ENCODE data around the gene TPSAB1.
"Not testable (repeated sequence)": the region's sequence is repeated elsewhere in the genome, so short reads cannot be mapped to it uniquely, and the experiment has no call there.

Gene TPSAB1

DNA sequence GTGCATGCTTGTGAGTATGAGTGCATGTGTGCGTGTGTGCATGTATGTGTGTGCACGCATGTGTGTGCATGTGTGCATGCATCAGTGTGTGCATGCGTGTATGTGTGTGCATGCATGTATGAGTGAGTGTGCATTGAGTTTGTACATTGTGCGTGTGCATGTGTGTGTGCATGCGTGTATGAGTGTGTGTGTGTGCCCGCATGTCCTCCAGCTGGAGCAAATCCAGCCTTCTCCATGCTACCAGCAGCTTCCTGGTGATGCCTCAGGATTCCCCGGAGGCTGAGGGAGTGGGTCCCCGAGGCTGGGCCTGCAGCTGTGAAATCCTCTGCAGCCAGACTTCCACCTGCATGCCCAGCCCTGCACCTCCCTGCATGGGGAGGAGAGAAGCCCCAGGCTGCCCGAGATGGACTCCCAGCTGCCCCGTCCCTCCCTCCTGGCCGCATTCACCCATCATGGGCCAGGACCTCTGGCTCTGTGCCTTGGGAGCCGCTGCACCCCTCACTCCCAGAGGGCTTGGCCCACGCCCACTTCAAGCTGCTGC lies 24.7 kb downstream of the TPSAB1 start:
- DNase-seq (ENCODE audit: low read depth in 3 of 3), result no peak

DNA sequence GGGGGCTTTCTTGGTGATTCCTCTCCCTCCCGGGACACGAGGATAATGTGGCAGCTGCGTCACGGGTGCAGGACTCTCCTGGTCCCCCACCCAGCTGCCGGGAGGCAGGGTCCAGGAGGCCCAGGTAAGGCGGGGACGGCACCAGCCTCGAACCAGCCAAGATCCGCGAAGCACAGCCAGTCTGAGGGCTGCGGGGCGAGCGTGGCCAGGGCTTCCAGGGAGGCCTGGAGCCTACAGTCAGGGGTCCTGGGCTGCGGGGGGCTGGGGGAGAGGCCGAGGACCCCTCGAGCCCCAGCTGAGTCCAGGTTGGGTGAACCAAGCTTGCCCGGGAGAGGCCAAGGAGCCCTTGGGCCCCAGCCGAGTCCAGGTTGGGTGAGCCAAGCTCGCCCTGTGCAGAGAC lies 25.3 kb downstream of the TPSAB1 start:
- DNase-seq (ENCODE audit: low read depth in 3 of 3), result no peak

DNA sequence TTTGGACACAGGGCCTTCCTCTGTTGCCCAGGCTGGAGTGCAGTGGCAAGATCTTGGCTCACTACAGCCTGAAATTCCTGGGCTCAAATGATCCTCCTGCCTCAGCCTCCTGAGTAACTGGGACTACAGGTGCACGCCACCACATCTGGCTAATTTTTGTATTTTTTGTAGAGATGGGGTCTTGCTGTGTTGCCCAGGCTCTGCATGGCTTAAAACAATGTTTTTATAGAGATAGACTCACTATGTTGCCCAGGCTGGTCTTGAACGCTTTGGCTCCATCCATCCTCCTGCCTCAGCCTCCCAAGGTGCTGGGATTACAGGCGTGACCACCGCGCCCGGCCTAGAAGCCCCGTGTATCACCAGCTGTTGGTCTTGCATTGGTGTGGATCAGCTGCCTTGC lies 28.9 kb downstream of the TPSAB1 start:
- DNase-seq (ENCODE audit: low read depth in 3 of 3), result not testable (repeated sequence)

DNA sequence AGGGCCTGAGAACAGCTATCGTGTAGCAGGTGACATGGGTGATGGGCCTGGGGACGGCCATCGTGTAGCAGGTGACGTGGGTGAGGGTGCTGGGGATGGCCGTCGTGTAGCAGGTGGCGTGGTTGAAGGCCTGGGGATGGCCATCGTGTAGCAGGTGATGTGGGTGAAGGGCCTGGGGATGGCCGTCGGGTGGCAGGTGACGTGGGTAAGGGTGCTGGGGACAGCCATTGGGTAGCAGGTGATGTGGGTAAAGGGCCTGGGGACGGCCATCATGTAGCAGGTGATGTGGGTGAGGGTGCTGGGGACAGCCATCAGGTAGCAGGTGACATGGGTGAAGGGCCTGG lies 30.8 kb downstream of the TPSAB1 start:
- DNase-seq (ENCODE audit: low read depth in 3 of 3), result no peak

DNA sequence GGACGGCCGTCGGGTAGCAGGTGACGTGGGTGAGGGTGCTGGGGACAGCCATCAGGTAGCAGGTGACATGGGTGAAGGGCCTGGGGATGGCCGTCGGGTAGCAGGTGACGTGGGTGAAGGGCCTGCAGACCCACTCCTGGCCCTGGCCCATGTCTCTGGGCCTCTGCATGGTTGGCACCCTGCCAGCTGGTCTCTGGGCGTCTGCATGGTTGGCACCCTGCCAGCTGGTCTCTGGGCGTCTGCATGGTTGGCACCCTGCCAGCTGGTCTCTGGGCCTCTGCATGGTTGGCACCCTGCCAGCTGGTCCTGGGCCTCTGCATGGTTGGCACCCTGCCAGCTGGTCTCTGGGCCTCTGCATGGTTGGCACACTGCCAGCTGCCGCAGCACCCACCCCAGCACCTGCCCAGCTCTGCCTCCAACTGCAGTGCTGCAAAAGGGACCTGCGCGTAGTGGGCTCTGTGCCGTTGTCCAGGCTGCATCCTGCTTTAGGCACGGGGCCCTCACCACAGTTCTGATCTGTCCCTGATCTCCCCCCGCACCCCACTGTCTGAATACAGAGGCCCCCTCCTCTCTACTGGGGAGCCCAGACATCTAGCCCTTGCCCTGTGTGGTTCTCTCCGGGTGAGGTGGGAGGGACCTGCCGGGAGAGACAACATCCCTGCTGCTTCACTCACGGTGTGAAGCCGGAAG lies 31.4 kb downstream of the TPSAB1 start:
- DNase-seq (ENCODE audit: low read depth in 3 of 3), result not testable (repeated sequence)

DNA sequence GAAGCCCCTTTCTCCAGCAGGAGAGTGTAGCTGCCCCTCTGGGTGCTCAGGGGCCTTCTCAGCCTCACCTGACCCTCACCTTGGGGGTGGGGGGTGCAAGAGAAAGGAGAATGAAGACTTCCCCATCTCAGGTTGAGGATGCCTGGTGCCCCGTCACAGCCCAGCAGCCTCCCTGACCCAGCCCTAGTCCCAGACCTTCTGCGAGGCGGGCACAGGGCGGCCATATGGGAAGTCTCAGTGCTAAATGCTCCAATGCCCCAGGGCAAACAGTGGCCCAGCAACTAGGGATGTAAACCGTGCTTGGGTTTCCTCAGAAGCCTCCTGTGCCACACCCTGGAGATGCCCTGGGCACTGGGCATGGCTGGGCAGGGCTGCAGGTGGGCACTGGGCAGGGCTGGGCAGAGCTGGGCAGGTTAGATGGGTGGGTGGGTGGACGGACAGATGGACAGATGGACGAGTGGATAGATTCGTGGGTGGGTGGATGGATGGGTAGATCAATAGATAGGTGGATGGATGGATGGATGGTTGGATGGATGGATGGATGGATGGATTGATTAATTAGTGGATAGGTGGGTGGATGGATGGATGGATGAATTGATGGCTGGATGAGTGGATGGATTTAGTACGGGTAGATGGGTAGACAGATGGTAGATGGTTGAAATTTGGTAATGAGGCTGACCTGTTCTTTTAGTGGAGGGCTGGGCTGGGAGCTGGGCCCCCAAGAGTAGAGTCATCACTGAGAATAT lies 32.1 kb downstream of the TPSAB1 start:
- no peak for DNase-seq (ENCODE audit: low read depth in 3 of 3)

DNA sequence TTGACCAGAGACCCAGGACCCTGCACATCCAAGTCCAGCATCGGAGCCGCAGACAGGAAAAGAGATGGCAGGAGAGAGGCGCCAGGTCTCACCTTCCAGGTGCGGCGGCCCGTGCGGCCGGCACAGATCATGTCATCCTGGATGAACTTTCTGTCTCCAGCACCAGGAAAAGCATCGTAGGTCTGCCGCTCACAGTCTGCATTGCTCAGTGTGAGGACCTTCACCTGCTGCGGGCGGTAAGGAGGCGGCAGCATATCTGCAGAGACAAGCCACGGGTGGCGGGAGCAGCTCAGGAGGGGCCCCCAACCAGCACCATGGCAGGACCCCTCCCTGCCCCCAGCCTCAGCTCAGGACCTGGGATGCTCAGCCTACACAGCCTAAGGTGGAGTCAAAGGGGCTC lies 33.3 kb downstream of the TPSAB1 start:
- DNase-seq (ENCODE audit: low read depth in 3 of 3), result no peak

DNA sequence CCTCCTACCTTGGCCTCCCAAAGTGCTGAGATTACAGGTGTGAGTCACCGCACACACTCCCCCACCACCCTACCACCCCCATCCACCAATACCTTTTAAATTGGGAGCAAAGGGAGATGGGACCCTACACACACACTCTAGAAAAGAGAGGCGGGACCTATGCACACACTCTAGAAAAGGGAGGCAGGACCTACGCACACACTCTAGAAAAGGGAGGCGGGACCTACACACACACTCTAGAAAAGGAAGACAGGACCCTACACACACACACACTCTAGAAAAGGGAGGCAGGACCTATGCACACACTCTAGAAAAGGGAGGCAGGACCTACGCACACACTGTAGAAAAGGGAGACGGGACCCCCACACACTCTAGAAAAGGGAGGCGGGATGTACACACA lies 34.3 kb downstream of the TPSAB1 start:
- no peak for DNase-seq (ENCODE audit: low read depth in 3 of 3)

DNA sequence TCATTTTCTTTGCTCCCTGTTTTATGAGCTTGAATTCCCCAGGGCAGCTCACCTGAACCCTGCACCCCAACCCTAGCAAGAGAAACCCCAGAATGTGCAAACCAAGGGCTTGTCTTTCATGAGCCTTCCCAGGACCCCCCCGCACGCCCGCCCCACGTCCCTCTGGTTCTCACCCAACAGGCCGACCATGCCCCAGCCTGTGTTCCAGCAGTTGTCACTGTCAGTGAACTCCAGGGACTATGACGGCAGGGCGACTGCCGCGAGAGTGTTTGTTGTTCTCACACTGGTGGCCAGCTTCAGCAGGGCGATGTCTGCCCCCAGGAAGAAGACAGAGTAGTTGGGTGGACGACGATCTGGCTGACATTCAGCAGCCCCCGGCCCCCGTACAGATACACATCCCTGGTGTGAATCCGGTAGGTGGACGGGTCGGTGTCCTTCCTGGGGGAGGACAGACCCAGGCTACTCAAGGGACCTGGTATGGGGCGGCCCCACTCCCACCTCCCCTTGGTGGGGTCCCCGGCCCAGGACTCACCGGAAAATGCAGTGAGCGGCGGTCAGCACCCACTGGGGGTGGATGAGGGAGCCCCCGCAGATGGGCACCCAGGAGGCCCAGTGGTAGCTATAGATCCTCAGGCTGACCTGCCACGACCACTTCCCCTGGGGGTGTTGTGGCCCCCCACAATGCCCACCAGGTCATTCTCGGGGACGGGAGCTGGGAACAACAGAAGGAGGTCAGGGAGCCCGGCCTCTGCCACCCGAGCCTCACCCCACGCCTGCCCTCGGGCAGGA lies 35.5 kb downstream of the TPSAB1 start:
- no peak for DNase-seq (ENCODE audit: low read depth in 3 of 3)

DNA sequence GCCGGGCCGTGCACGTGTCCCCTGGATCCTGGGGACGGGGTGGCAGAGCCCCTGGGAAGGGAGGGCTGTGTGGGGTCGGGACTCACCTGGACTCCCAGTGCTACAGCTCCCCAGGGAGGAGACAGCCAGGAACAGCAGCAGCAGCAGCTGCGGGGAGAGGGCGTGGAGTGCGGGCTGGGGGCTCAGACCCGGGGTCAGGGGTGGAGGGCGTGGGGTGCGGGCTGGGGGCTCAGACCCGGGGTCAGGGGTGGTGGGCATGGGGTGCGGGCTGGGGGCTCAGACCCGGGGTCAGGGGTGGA lies 36.0 kb downstream of the TPSAB1 start:
- DNase-seq (ENCODE audit: low read depth in 3 of 3), result no peak

DNA sequence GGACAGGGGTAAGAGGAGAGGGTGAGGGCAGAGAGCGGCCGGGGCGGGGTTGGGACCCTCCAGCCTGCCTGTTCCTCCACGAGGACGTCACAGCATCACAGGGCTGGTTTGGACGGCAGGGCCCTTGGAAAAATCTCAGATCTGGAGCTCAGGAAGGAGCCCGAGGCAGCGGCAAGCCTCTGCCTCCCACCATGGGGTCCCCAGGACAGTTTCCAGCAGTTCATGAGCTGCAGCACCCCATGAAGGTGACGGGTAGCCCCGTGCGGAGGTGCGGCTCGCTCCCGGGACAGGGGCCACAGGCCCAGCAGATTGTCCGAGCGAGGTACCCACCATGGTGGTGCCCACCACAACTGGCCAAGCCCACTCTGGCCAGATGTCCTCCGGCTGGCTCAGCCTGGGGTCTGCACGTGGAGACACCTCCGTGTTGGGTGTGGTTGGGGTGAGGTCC lies 36.7 kb downstream of the TPSAB1 start:
- no peak for DNase-seq (ENCODE audit: low read depth in 3 of 3)

DNA sequence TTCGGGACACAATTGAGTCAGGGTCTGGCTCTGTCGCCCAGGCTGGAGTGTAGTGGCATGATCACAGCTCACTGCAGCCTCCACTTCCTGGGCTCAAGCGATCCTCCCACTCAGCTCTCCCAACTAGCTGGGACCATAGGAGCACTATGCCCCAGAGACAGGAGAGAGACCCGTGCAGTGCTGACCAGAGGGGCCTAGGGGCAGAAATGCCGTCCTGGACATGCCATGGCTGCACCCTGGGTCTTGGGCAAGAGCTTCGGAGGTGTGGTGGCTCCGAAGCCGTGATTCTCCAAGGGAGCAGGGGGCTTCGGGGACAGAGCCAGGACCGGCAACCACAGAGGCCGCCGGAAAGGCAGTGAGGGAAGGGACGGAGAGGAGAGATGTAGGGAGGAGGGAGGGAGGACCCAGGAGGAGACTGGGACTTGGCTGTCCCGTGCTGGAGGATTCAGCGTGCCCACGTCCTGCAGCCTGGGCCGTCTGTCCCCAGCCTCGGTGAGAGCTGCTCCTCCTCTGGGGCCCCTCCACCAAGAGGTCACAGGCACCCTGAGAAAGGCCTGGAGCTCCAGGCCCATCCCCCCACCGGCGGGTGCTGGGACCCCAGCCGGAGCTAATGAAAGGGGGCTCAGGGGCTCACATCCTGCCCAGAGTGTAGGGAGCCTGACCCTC lies 37.2 kb downstream of the TPSAB1 start:
- DNase-seq (ENCODE audit: low read depth in 3 of 3), result no peak

DNA sequence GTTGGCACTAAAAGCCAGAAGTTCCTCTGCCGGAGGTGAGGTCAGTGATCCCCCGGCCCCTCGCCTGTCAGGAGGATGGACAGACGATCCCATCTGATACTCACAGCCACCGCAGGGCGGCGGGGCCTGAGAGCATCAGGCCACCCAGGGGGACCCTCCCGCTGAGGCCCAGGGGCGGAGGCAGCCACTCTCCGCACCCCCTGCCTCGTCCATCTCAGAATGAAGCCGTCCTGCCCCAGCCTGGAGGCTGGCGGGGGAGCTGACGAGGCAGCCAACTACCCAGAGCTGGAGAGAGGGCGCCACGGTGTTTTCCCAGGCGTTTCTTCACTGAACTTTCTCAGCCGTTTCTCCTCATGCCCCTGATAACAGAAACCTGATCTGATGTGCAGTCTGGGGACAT lies 38.0 kb downstream of the TPSAB1 start:
- no peak for DNase-seq (ENCODE audit: low read depth in 3 of 3)

DNA sequence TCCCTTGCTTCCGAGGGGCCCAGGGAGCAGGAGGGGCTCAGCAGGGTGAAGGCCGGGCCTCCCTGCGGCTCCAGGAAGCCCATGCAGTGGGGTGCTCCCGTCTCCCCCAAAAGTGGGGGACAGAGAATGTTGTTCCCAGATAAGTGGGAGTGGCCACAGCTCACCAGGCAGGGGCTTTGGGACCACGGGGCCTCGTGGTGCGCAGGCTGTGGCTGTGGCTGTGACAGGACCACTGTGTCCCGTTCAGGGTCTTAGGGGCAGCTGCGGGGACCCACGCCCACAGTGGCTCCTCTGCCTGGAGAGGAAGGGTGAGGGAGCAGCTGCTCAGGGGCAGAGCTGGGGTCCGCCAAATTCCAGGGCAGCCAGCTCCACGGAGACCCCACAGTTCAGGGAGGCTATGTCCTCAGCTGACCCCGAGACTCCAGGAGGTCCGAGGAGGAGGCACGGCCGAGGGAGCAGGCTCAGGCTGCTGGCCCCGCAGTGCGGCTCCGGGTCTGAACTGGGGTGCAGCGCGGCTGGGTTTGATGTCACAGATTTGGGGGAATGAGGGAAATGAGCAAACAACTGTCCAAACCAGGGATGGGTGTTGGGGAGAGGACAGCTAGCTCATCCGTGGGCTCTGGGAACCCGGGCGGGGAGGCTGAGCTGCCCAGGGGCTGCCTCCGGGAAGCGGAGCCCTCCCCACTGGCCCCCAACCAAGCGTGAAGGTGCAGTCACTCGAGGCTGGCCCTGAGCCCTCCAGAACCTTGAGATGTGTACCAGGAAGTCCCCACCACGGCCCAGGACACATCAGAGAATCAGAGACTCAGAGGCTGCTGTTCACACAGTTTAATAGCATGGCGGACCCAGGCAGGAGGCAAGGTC lies 38.8 kb downstream of the TPSAB1 start:
- DNase-seq (ENCODE audit: low read depth in 3 of 3), result no peak

DNA sequence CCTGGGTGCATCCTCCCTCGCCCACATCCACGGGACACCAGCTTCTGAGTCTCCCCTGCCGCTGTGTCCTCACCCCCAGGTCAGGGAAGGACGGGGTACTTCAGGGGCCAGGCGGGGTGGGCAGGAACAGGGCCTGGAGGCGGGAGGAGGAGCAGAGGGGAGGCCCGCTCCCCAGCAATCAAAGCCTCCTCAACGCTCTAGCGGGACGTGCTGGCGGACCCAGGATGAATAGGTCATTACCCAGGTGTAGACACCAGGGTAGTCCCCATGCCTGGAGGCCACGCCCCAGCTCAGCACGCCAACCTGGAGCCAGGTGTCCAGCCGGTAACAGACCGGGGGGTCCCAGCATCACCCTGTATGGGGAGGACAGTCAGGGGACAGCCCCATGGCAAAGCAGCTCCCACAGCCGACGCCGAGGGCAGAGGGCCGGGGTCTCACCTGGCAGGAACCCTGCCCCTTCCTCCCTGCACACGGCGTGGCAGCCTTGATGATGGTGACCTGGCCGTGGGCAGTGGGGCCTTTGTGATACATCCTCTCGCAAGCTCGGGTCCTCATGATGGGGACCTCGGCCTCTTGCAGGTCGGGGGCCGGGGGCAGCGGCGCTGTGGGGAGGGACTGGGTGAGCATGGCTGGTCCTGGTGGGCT lies 39.6 kb downstream of the TPSAB1 start:
- DNase-seq (ENCODE audit: low read depth in 3 of 3), result no peak

DNA sequence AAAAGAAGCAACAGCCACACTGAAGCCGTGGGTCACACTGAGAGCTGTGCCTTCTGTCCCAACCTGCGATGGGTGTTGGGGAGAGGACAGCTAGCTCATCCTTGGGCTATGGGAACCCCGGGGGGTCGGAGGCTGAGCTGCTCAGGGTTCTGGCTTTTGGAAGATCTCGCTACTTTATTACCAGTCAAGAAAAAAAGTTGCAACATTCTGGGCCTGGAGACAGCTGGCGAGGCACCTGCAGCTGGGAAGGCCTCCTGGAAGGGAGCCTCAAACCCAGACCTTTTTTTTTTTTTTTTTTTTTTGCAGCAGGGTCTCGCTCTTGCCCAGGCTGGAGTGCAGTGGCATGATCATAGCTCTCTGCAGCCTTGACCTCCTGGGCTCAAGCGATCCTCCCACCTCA lies 40.3 kb downstream of the TPSAB1 start:
- DNase-seq (ENCODE audit: low read depth in 3 of 3), result no peak

DNA sequence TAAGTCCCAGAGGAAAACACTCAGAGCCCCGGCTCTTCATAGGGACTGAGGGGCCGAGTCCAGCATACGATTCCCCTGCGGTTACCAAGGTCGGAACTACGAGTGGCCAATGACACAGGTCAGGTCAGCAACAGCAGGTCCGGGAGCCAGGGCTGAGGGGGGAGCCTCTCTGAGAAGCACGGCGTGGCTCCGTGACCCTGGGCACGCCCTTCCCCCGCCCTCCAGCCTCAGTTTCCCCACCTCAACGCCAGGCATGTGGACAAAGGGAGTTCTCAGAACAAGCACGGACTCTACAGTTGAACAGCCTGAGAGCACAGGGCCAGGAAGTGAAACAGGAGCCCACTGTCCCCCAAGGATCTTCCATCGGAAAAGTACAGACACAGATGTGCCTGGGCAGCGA lies 41.0 kb downstream of the TPSAB1 start:
- no peak for DNase-seq (ENCODE audit: low read depth in 3 of 3)

DNA sequence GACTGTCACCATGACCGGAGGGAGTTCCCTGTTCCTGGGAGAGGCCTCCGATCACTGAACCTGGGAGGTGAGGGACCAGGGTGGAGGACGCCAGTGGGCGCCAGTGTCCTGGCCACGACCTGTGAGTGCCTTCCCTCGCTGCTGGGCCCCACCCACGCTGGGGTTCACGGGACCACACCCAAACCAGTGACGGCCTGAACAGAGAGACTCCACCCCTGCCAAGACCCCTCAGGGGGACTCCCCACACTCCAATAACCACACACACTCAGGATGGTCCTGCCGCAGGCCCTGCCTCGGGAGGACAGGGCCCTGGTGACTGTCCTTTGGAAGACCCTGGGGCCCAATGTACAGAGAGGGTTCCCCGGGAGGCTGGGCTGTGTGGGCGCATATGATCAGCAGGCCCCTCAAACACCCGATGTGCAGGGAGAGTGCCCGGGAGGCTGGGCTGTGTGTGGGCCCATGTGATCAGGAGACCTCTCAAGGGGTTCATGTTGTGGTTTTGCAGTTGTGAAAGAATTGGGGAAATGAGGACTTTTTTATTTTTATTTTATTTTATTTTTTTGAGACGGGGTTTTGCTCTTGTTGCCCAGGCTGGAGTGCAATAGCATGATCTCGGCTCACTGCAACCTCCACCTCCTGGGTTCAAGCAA lies 41.9 kb downstream of the TPSAB1 start:
- DNase-seq (ENCODE audit: low read depth in 3 of 3), result no peak

DNA sequence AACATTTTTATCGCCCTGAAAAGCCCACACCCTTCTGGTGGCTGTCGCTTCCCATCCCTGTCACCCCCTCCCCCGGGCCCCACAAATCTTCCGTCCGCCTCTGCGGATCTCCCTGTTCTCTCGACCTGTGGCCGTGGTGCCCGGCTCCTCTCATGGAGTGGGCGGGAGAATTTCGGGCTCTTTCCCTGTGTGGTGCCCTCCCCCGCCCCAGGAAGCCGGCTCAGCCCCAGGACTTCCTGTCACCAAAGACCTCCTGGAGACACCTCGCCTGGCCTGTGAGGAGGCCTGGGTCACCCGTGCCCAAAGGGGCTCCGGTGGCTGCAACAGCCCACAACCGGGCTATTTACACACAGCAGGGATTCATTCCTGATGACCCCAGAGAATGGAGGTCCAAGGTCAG lies 42.8 kb downstream of the TPSAB1 start:
- DNase-seq (ENCODE audit: low read depth in 3 of 3), result no peak

DNA sequence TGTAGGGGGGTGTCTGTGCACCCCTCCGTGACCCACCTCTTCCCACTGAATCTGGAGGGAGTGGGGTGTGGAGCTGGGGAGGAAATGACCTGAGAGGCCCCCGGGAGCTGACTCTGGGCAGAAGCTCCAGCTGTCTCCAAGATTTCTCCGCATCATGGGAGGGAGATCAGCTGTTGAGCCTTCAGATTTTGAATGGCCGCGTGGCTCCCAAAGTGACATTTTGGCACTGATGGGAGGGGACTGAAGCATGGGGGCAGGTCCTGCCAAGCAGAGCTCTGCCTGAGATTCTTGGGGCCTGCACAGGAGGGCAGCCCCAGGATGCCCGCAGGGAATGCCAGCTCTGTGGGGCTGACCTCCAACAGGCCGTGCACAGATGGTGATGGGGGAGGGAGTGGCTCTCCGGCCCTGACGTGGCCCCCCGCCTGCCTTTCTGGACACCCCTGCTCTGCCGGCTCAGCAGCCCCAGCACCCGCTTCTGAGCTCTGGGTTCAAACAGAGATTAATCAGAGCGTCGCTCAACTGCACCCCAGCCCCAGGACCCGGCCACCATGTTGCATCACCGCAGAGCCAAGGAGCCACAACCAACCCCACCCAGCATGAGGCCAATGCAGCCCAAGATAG lies 43.6 kb downstream of the TPSAB1 start:
- no peak for DNase-seq (ENCODE audit: low read depth in 3 of 3)

Measured in stimulated activated CD4-positive, alpha-beta T cell treated with anti-CD3 and anti-CD28 coated beads, TNF-alpha, amount 100 ng/mL, for 4 hours (primary cell).